NCI-H748 treated with DMSO at 0.1 percent for 48 hours (cell line): Measurements from ENCODE around the gene HBM.
"Not testable (repeated sequence)": the region's sequence is repeated elsewhere in the genome, so short reads cannot be mapped to it uniquely, and the experiment has no call there.

Source experiments
- DNase-seq: peaks from one replicate; lab custom pipeline; 2025; lab: John Stamatoyannopoulos, UW

HBM gene

DNA sequence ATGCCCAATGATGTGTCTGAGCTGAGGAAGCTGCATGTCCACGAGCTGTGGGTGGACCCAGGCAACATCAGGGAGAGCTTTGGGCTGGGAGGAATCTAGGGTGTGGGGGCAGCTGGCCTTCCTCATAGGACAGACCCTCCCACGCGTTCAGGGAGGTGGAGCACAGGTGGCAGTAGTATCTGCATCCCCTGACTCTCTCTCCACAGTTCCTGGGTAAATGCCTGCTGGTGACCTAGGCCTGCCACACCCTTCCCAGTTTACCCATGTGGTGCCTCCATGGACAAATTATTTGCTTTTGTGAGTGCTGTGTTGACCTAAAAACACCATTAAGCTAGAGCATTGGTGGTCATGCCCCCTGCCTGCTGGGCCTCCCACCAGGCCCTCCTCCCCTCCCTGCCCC, 3.2 kb downstream of the HBM start:
- DNase-seq: no peak

- not testable (repeated sequence) for DNase-seq
These were observed 4.3 kb downstream of the HBM start for GRCh38 chr16:170088-170507.

DNA sequence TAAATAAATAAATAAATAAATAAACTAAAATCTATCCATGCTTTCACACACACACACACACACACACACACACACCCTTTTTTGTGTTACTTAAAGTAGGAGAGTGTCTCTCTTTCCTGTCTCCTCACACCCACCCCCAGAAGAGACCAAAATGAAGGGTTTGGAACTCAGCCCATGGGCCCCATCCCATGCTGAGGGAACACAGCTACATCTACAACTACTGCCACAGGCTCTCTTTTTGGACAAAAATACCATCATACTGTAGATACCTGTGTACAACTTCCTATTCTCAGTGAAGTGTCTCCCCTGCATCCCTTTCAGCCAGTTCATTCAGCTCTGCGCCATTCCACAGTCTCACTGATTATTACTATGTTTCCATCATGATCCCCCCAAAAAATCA, 5.0 kb downstream of the HBM start:
- DNase-seq: no peak

DNA sequence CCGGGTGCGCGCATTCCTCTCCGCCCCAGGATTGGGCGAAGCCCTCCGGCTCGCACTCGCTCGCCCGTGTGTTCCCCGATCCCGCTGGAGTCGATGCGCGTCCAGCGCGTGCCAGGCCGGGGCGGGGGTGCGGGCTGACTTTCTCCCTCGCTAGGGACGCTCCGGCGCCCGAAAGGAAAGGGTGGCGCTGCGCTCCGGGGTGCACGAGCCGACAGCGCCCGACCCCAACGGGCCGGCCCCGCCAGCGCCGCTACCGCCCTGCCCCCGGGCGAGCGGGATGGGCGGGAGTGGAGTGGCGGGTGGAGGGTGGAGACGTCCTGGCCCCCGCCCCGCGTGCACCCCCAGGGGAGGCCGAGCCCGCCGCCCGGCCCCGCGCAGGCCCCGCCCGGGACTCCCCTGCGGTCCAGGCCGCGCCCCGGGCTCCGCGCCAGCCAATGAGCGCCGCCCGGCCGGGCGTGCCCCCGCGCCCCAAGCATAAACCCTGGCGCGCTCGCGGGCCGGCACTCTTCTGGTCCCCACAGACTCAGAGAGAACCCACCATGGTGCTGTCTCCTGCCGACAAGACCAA, 6.7 kb downstream of the HBM start, which contains the start of gene HBA2:
Gene HBA2, plus strand, starts transcription at position 503 of the 568 bp plus-strand sequence. Its CDS starts 37 bp downstream, at position 540.
- not testable (repeated sequence) for DNase-seq

DNA sequence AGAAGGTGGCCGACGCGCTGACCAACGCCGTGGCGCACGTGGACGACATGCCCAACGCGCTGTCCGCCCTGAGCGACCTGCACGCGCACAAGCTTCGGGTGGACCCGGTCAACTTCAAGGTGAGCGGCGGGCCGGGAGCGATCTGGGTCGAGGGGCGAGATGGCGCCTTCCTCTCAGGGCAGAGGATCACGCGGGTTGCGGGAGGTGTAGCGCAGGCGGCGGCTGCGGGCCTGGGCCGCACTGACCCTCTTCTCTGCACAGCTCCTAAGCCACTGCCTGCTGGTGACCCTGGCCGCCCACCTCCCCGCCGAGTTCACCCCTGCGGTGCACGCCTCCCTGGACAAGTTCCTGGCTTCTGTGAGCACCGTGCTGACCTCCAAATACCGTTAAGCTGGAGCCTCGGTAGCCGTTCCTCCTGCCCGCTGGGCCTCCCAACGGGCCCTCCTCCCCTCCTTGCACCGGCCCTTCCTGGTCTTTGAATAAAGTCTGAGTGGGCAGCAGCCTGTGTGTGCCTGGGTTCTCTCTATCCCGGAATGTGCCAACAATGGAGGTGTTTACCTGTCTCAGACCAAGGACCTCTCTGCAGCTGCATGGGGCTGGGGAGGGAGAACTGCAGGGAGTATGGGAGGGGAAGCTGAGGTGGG, 7.6 kb downstream of the HBM start:
- DNase-seq: not testable (repeated sequence)

- not testable (repeated sequence) for DNase-seq
These were observed 8.4 kb downstream of the HBM start for GRCh38 chr16:173928-174769.

- no peak for DNase-seq
These were observed 9.5 kb downstream of the HBM start for GRCh38 chr16:175011-175949.

DNA sequence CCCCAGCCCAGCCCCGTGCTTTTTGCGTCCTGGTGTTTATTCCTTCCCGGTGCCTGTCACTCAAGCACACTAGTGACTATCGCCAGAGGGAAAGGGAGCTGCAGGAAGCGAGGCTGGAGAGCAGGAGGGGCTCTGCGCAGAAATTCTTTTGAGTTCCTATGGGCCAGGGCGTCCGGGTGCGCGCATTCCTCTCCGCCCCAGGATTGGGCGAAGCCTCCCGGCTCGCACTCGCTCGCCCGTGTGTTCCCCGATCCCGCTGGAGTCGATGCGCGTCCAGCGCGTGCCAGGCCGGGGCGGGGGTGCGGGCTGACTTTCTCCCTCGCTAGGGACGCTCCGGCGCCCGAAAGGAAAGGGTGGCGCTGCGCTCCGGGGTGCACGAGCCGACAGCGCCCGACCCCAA, 10.2 kb downstream of the HBM start:
- DNase-seq: not testable (repeated sequence)

DNA sequence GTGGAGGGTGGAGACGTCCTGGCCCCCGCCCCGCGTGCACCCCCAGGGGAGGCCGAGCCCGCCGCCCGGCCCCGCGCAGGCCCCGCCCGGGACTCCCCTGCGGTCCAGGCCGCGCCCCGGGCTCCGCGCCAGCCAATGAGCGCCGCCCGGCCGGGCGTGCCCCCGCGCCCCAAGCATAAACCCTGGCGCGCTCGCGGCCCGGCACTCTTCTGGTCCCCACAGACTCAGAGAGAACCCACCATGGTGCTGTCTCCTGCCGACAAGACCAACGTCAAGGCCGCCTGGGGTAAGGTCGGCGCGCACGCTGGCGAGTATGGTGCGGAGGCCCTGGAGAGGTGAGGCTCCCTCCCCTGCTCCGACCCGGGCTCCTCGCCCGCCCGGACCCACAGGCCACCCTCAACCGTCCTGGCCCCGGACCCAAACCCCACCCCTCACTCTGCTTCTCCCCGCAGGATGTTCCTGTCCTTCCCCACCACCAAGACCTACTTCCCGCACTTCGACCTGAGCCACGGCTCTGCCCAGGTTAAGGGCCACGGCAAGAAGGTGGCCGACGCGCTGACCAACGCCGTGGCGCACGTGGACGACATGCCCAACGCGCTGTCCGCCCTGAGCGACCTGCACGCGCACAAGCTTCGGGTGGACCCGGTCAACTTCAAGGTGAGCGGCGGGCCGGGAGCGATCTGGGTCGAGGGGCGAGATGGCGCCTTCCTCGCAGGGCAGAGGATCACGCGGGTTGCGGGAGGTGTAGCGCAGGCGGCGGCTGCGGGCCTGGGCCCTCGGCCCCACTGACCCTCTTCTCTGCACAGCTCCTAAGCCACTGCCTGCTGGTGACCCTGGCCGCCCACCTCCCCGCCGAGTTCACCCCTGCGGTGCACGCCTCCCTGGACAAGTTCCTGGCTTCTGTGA, 11.0 kb downstream of the HBM start, which contains the start of gene HBA1:
Gene HBA1, plus strand, starts transcription at position 204 of the 906 bp plus-strand sequence. Its CDS starts 37 bp downstream, at position 241.
- DNase-seq: not testable (repeated sequence)

GRCh38 chr16:177394-177822, 11.6 kb downstream of the HBM start:
- DNase-seq: peak; percentile 97

DNA sequence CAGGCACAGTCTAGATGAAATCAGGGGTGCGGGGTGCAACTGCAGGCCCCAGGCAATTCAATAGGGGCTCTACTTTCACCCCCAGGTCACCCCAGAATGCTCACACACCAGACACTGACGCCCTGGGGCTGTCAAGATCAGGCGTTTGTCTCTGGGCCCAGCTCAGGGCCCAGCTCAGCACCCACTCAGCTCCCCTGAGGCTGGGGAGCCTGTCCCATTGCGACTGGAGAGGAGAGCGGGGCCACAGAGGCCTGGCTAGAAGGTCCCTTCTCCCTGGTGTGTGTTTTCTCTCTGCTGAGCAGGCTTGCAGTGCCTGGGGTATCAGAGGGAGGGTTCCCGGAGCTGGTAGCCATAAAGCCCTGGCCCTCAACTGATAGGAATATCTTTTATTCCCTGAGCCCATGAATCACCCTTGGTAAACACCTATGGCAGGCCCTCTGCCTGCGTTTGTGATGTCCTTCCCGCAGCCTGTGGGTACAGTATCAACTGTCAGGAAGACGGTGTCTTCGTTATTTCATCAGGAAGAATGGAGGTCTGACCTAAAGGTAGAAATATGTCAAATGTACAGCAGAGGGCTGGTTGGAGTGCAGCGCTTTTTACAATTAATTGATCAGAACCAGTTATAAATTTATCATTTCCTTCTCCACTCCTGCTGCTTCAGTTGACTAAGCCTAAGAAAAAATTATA, 12.3 kb downstream of the HBM start:
- DNase-seq: no peak

- no peak for DNase-seq
These were observed 12.9 kb downstream of the HBM start for GRCh38 chr16:178668-179015.

DNA sequence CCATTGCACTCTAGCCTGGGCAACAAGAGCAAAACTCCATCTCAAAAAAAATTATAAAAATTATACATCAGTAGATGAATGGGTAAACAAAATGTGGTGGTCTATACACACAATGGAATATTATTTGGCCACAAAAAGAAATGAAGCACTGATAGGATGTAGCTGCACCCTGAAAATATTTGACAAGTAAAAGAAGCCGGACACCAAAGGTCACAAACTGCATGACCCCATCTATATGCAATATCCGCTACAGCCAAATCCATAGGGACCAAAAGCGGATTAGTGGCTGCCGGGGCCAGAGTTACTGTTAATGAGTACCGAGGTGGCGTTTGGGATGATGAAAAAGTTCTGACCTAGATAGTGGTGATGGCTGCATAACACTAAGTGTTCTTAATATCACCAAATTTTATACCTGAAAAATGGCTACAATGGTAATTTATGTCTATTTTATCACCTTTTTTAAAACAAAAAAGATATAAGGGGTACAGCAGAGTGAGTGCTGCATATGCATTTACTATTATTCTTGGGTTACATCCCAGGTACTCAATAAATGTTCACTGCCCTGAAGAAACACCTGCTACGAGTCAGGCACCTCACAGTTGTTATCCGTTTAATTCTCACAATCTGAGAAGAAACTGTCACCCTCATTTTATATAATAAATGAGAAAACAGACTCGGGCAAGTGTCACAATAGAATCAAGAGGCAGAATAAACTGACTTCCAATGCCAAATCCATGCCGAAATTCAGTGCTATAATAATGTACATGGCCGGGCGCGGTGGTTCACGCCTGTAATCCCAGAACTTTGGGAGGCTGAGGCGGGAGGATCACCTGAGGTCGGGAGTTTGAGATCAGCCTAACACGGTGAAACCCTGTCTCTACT, 13.7 kb downstream of the HBM start:
- DNase-seq: no peak

DNA sequence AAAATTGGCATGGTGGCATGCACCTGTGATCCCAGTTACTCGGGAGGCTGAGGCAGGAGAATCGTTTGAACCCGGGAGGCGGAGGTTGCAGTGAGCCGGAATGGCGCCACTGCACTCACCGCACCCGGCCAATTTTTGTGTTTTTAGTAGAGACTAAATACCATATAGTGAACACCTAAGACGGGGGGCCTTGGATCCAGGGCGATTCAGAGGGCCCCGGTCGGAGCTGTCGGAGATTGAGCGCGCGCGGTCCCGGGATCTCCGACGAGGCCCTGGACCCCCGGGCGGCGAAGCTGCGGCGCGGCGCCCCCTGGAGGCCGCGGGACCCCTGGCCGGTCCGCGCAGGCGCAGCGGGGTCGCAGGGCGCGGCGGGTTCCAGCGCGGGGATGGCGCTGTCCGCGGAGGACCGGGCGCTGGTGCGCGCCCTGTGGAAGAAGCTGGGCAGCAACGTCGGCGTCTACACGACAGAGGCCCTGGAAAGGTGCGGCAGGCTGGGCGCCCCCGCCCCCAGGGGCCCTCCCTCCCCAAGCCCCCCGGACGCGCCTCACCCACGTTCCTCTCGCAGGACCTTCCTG, 14.4 kb downstream of the HBM start, which contains the start of gene HBQ1:
Gene HBQ1, plus strand, starts transcription at position 359 of the 575 bp plus-strand sequence. Its CDS starts 28 bp downstream, at position 387.
- DNase-seq: no peak

DNA sequence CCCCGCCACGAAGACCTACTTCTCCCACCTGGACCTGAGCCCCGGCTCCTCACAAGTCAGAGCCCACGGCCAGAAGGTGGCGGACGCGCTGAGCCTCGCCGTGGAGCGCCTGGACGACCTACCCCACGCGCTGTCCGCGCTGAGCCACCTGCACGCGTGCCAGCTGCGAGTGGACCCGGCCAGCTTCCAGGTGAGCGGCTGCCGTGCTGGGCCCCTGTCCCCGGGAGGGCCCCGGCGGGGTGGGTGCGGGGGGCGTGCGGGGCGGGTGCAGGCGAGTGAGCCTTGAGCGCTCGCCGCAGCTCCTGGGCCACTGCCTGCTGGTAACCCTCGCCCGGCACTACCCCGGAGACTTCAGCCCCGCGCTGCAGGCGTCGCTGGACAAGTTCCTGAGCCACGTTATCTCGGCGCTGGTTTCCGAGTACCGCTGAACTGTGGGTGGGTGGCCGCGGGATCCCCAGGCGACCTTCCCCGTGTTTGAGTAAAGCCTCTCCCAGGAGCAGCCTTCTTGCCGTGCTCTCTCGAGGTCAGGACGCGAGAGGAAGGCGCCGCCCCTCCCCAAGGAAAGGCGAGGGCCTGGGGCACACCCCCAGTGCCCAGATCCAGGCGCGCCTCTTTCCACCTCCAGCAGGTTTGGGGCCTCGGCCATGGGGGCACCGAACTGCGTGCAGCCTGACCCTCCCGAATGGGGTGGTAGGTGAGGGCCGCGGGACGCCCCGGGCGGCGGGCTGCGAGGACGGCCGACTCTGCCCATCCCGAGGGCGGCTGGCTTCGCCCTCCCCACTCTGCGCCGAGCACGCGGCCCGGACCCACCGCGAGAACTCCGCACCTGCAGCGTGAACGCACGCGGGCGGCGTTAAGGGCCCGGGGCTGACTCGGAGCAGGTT, 15.1 kb downstream of the HBM start:
- DNase-seq: peak; percentile 10

- DNase-seq: peak; percentile 15
These were observed 15.8 kb downstream of the HBM start for GRCh38 chr16:181565-182021.

DNA sequence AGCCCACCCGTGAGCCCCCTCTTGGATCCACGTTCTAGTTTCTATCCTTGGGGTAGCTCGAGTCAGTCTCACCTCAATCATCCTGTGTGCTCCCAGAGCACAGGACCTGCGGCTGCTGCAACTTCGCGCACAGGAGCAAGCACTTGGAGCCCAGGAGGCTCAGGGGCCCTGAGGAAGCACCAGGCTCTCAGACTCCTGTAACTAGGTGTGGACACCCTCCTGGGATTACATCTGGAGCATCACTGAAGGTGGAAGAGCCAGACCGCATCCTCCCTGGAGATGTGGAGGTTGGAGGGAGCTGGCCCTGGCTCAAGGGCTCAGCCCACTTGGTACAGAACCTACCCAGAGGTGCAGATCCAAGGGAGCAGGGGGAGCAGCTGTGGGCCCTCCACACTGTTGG, 17.2 kb downstream of the HBM start:
- no peak for DNase-seq
